Memory B cell (primary cell): ENCODE results near the gene CDK5R1.
A peak's percentile ranks its signal among the peaks of the same experiment; 100 is the strongest.
"Not testable (repeated sequence)": the region's sequence is repeated elsewhere in the genome, so short reads cannot be mapped to it uniquely, and the experiment has no call there.

ENCODE experiments used
- ATAC-seq: fragments of 150-1000 bp; cut with Tn5 transposase; 2 replicates; pipeline ENCODE4 v1.10.0; 2021; ENCODE audit warnings: low read depth, mild to moderate bottlenecking, moderate library complexity
- DNase-seq, 2 donors: peaks; one replicate each; pipeline ENCODE4 v3.0.0; 2022; ENCODE audit warnings: low spot score in 2 of 2
- H3K27ac Mint-ChIP-seq: one replicate; pipeline ENCODE4 v1.8.0; 2022; ENCODE audit warnings: mild to moderate bottlenecking, moderate library complexity, mixed read lengths
- H3K27me3 Mint-ChIP-seq: one replicate; pipeline ENCODE4 v1.8.0; 2022; ENCODE audit warnings: mixed read lengths
- H3K36me3 Mint-ChIP-seq: one replicate; pipeline ENCODE4 v1.8.0; 2022; ENCODE audit warnings: mild to moderate bottlenecking, mixed read lengths
- H3K4me1 Mint-ChIP-seq: one replicate; pipeline ENCODE4 v1.8.0; 2022; ENCODE audit warnings: mixed read lengths
- H3K4me3 Mint-ChIP-seq: one replicate; pipeline ENCODE4 v1.8.0; 2022; ENCODE audit warnings: mild to moderate bottlenecking, moderate library complexity, mixed read lengths
- H3K9me3 Mint-ChIP-seq: one replicate; pipeline ENCODE4 v1.8.0; 2022; ENCODE audit warnings: mixed read lengths

CDK5R1 gene

DNA sequence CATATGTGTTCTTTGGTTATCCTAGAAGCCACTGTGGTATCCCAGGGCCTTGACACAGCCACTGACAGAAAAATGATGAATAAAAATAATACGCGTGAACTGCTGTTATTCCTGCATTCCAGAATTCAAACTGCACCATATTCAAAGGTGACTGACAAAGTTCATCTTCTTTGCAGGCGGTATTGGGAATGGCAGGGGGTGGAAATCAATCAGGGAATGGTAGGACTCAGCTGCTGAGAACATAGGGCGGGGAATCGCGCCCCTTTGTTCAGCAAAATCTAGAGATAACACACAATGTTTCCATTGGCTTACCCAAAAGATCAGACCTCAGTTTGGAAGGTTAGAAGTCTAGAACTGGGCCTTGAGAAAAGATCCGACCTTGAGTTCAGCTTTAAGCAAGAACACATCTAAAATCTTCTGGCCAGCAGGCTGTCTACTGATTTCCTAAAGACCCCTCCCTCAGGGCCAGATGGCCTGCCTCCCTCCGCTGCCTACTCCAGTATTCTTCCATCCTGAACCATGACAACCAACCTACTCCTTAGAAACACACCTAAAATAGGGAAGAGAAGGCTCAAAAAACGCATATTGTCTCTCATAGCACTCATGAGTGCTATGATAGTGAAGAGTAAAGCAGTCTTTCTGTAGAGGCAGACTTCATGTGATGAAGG is 34.1 kb downstream of the CDK5R1 start:
- H3K9me3 Mint-ChIP-seq: no peaks in the 10 kb centered on the region
- no peaks in the 10 kb centered on the region for H3K27me3 Mint-ChIP-seq
- peaks cover 58% of the 10 kb centered on the region for H3K4me1 Mint-ChIP-seq
- no peak for DNase-seq
- no peaks in the 10 kb centered on the region for H3K36me3 Mint-ChIP-seq
- peak overlapping the region; percentile 92 for H3K27ac Mint-ChIP-seq
- H3K4me3 Mint-ChIP-seq: peak overlapping the region; percentile 79
- no peak for ATAC-seq

GRCh38 chr17:32523017-32523680 is 36.4 kb downstream of the CDK5R1 start:
- Mint-ChIP-seq H3K27ac (peak overlapping the region; percentile 90), H3K4me1 (peaks cover 50% of the 10 kb centered on the region), H3K27me3 (no peaks in the 10 kb centered on the region), H3K9me3 (no peaks in the 10 kb centered on the region), H3K36me3 (no peaks in the 10 kb centered on the region), H3K4me3 (peak overlapping the region; percentile 33)
- peak; percentile 49 to 65 for DNase-seq
- ATAC-seq: peak; percentile 78

DNA sequence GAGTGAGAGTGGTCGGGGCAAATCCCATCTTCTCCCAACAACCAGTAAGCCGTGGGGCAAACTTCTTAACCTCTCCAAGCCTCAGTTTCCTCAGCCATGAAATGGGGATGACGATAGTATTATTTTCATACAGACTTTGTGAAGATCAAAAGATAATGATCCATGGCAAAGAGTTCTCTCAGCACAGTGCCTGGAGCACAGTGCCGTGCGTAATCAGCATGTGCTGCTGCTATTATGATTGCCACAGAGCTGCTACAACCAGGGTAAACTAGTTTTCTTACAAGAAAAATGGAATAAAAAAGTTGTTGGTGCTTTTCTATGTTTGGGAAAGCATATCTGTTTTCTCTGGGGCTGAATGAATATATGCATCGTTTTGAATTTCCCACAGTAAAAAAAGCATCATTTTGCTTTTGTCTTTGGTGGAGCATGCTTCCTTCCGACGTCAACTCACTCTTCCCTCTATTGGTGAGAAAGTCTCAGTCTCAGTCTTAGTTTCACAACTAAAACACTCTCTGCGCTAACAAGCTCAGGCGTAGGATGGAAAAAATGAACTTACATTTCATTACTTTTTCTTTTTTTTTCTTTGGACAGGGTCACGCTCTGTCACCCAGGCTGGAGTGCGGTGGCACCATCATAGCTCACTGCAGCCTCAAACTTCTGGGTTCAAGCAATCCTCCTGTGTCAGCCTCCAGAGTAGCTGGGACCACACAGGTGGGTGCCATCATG is 37.2 kb downstream of the CDK5R1 start:
- DNase-seq: peak in 1 of 2 donors; percentile 46
- no peaks in the 10 kb centered on the region for H3K9me3 Mint-ChIP-seq
- H3K36me3 Mint-ChIP-seq: no peaks in the 10 kb centered on the region
- H3K27ac Mint-ChIP-seq: peak overlapping the region; percentile 90
- H3K4me3 Mint-ChIP-seq: peak overlapping the region; percentile 59
- ATAC-seq: peak; percentile 57
- H3K4me1 Mint-ChIP-seq: peaks cover 52% of the 10 kb centered on the region
- H3K27me3 Mint-ChIP-seq: no peaks in the 10 kb centered on the region

GRCh38 chr17:32524553-32524880 is 37.7 kb downstream of the CDK5R1 start:
- not testable (repeated sequence) for H3K4me3 Mint-ChIP-seq, H3K27me3 Mint-ChIP-seq, H3K36me3 Mint-ChIP-seq, ATAC-seq, H3K9me3 Mint-ChIP-seq, DNase-seq
- Mint-ChIP-seq H3K27ac (peak overlapping the region; percentile 90), H3K4me1 (peaks cover 52% of the 10 kb centered on the region)

- H3K4me3 Mint-ChIP-seq: peak overlapping the region; percentile 9
- no peaks in the 10 kb centered on the region for H3K27me3 Mint-ChIP-seq
- peak overlapping the region; percentile 37 for H3K27ac Mint-ChIP-seq
- H3K9me3 Mint-ChIP-seq: no peaks in the 10 kb centered on the region
- H3K36me3 Mint-ChIP-seq: no peaks in the 10 kb centered on the region
- DNase-seq (no peak), ATAC-seq (no peak)
- peaks cover 47% of the 10 kb centered on the region for H3K4me1 Mint-ChIP-seq
Measured at GRCh38 chr17:32525122-32525521, 38.3 kb downstream of the CDK5R1 start.

DNA sequence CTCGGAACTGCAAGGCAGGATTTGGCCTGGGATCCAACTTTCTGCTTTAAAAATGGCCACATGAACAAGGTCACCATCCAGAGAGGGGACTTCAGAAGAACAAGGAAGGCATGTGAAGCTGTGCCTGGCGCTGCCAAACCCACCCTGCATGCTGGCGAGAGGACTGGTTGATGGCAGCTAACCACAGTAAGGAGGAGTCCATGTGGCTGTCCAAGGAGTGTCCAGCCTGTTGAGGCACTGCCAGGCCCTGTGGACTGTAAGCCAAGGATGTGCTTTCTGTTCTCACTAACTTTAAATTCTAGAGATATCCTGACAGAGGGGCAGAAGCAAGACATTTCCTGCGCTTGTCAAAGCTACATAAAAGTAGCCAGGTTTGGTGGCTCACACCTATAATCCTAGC is 40.4 kb downstream of the CDK5R1 start:
- Mint-ChIP-seq H3K27me3 (no peaks in the 10 kb centered on the region), H3K4me1 (peaks cover 36% of the 10 kb centered on the region), H3K9me3 (no peaks in the 10 kb centered on the region), H3K4me3 (no peak overlapping the region), H3K27ac (no peak overlapping the region), H3K36me3 (no peaks in the 10 kb centered on the region)
- no peak for ATAC-seq
- no peak for DNase-seq

DNA sequence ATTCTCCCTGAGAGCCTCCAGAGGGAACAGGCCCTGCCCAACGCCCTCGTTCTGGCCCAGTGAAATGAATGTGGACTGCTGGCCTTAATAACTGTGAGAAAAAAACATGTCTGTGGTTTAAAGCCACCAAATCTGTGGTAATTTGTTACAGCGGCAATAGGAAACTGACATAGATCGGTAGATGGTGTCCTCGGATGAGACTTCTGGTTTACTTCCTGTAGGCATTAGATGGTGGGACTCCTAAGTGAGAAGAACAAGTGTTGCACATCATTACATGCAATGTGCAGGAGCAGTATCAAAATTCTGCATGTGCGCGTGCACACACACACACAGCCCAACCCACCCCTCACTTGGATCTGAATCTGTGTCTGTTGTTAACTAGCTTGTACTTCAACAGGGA is 42.0 kb downstream of the CDK5R1 start:
- Mint-ChIP-seq H3K4me3 (no peak overlapping the region), H3K27me3 (no peaks in the 10 kb centered on the region), H3K9me3 (no peaks in the 10 kb centered on the region), H3K4me1 (peaks cover 26% of the 10 kb centered on the region), H3K27ac (no peak overlapping the region), H3K36me3 (peaks cover 2% of the 10 kb centered on the region)
- ATAC-seq: no peak
- DNase-seq: no peak

- no peak overlapping the region for H3K4me3 Mint-ChIP-seq
- DNase-seq (no peak), ATAC-seq (no peak)
- no peaks in the 10 kb centered on the region for H3K9me3 Mint-ChIP-seq
- H3K36me3 Mint-ChIP-seq: peaks cover 2% of the 10 kb centered on the region
- H3K27ac Mint-ChIP-seq: no peak overlapping the region
- peaks cover 21% of the 10 kb centered on the region for H3K4me1 Mint-ChIP-seq
- H3K27me3 Mint-ChIP-seq: no peaks in the 10 kb centered on the region
Measured at GRCh38 chr17:32529604-32530003, 42.8 kb downstream of the CDK5R1 start.

GRCh38 chr17:32533296-32533695 is 46.5 kb downstream of the CDK5R1 start:
- H3K9me3 Mint-ChIP-seq: no peaks in the 10 kb centered on the region
- H3K4me1 Mint-ChIP-seq: peaks cover 6% of the 10 kb centered on the region
- H3K27ac Mint-ChIP-seq: no peak overlapping the region
- no peak for ATAC-seq
- no peak overlapping the region for H3K4me3 Mint-ChIP-seq
- DNase-seq: no peak
- H3K27me3 Mint-ChIP-seq: no peaks in the 10 kb centered on the region
- peaks cover 2% of the 10 kb centered on the region for H3K36me3 Mint-ChIP-seq

DNA sequence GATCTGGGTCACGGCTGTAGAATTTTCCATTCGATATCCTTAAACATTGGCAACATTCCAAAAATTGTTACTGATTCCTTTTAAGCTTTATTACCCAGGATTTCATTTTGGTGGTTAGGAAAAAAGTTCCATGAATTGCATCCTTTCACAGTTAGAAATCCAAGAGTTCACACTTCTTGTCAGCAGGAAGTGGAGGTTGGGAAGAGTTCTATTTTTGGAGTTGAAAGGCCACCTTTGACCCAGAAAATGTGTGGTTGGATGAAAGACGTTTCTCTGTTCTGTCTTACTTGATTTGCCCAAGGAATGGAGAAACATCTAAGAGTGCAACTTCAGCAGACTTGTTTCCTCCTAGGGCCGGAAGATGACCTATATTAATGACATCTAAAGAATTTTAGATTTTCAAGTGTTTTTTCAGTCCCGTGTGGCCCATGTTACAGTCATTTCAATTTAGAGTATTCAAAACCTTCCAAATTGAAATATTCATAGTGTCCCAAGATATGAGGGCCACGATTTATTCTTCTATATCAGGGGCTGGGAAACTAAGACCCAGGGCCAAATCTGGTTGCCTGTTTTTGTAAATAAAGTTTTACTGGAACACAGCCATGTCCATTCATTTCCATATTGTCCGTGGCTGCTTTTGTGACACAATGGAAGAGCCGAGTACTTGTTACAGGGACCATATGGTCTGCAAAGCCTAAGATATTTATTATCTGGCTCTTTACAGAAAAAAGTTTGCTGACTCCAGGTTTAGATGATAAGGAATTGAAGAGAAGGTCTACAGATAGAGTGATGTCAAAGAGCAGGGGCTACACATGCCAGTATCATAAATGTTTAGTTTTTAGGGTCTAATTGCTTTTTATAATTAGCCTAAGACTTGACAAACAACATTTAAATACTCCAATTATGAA is 50.2 kb downstream of the CDK5R1 start:
- DNase-seq: no peak
- Mint-ChIP-seq H3K4me1 (no peaks in the 10 kb centered on the region), H3K27ac (no peak overlapping the region), H3K36me3 (peaks cover 8% of the 10 kb centered on the region), H3K4me3 (no peak overlapping the region), H3K9me3 (no peaks in the 10 kb centered on the region), H3K27me3 (no peaks in the 10 kb centered on the region)
- no peak for ATAC-seq
